HEK293 (cell line): ENCODE results near the gene MATCAP1.

ENCODE experiments used
- CTCF ChIA-PET: fragments of 350-600 bp; formaldehyde crosslinking; extraction: SDS; loops from one replicate; lab custom pipeline; 2021; ENCODE audit warnings: antibody characterized with exemption; lab: Yijun Ruan, JAX
- POLR2A ChIA-PET: fragments of 300-600 bp; formaldehyde crosslinking; extraction: SDS; loops from one replicate; lab custom pipeline; 2020; ENCODE audit warnings: antibody characterized with exemption, inconsistent platforms; lab: Yijun Ruan, JAX
- H3K27ac ChIP-seq: fragments of 200-500 bp; sonication (Bioruptor generic); 2 replicates; pipeline ENCODE4 v1.5.1; 2014; ENCODE audit warnings: low read depth, low read length, control low read depth, inconsistent platforms; ENCODE audit errors: extremely low read depth
- H3K36me3 ChIP-seq, 2 experiments: fragments of 200-500 bp in 1 of 2; sonication (Bioruptor generic) in 1 of 2; 1 replicate in 1 of 2; 2 replicates in 1 of 2; pipeline ENCODE4 v1.5.1; 2014 to 2017; ENCODE audit warnings: inconsistent platforms in 2 of 2, low read length in 2 of 2; ENCODE audit not compliant: control insufficient read depth in 2 of 2, insufficient read depth in 1 of 2
- H3K4me1 ChIP-seq: fragments of 200-500 bp; sonication (Bioruptor generic); 2 replicates; pipeline ENCODE4 v1.5.1; 2014; ENCODE audit warnings: mild to moderate bottlenecking, low read length, inconsistent platforms; ENCODE audit not compliant: control insufficient read depth, insufficient read depth
- H3K4me3 ChIP-seq: 2 replicates; pipeline ENCODE4 v1.5.1; 2011; ENCODE audit warnings: low read depth, mild to moderate bottlenecking, control low read depth, low read length, moderate library complexity
- H3K9me3 ChIP-seq: fragments of 200-500 bp; sonication (Bioruptor generic); 2 replicates; pipeline ENCODE4 v1.5.1; 2014; ENCODE audit warnings: low read depth, low read length, inconsistent platforms; ENCODE audit not compliant: control insufficient read depth, insufficient read depth
- IKZF3 ChIP-seq: fragments of 450-650 bp; IDR thresholded peaks from 2 replicates; pipeline ENCODE4 v1.5.0; 2018; ENCODE audit warnings: missing biosample characterization, mild to moderate bottlenecking, missing genetic modification characterization, moderate library complexity
- KLF16 ChIP-seq: fragments of 450-650 bp; formaldehyde crosslinking; IDR thresholded peaks from 2 replicates; pipeline ENCODE4 v1.5.1; 2017; ENCODE audit warnings: missing biosample characterization, missing genetic modification characterization
- ZBTB17 ChIP-seq: fragments of 450-650 bp; formaldehyde crosslinking; IDR thresholded peaks from 2 replicates; pipeline ENCODE4 v1.5.1; 2016; ENCODE audit warnings: missing biosample characterization, missing genetic modification characterization
- ZBTB49 ChIP-seq: fragments of 450-650 bp; formaldehyde crosslinking; IDR thresholded peaks from 2 replicates; pipeline ENCODE4 v1.5.1; 2016; ENCODE audit warnings: missing biosample characterization, missing genetic modification characterization, low read depth
- ZBTB7A ChIP-seq: fragments of 450-650 bp; formaldehyde crosslinking; IDR thresholded peaks from 2 replicates; pipeline ENCODE4 v1.5.1; 2016; ENCODE audit warnings: low read depth, missing biosample characterization, missing genetic modification characterization
- ZNF354C ChIP-seq: fragments of 450-650 bp; formaldehyde crosslinking; IDR thresholded peaks from 2 replicates; pipeline ENCODE4 v1.5.1; 2016; ENCODE audit warnings: missing biosample characterization, missing genetic modification characterization, low read depth, borderline replicate concordance
- ZNF398 ChIP-seq: fragments of 450-650 bp; formaldehyde crosslinking; IDR thresholded peaks from 2 replicates; pipeline ENCODE4 v1.5.1; 2017; ENCODE audit warnings: missing biosample characterization, missing genetic modification characterization
- ZNF449 ChIP-seq: fragments of 450-650 bp; formaldehyde crosslinking; IDR thresholded peaks from 2 replicates; pipeline ENCODE4 v1.5.1; 2017; ENCODE audit warnings: missing biosample characterization, mild to moderate bottlenecking, missing genetic modification characterization, moderate library complexity
- ZNF48 ChIP-seq: fragments of 450-650 bp; formaldehyde crosslinking; IDR thresholded peaks from 2 replicates; pipeline ENCODE4 v1.5.1; 2016; ENCODE audit warnings: missing biosample characterization, missing genetic modification characterization
- ZNF639 ChIP-seq: fragments of 450-650 bp; formaldehyde crosslinking; IDR thresholded peaks from 2 replicates; pipeline ENCODE4 v1.5.1; 2016; ENCODE audit warnings: missing biosample characterization, missing genetic modification characterization
- ZNF704 ChIP-seq: fragments of 450-650 bp; formaldehyde crosslinking; IDR thresholded peaks from 2 replicates; pipeline ENCODE4 v1.5.1; 2016; ENCODE audit warnings: missing biosample characterization, missing genetic modification characterization
- ZNF791 ChIP-seq: fragments of 450-650 bp; formaldehyde crosslinking; IDR thresholded peaks from 2 replicates; pipeline ENCODE4 v1.5.1; 2016; ENCODE audit warnings: missing biosample characterization, missing genetic modification characterization
- ZNF843 ChIP-seq: fragments of 450-650 bp; formaldehyde crosslinking; IDR thresholded peaks from 2 replicates; pipeline ENCODE4 v1.5.1; 2016; ENCODE audit warnings: missing biosample characterization, missing genetic modification characterization
- TF ChIP-seq, protein P1 (sequence below): fragments of 450-650 bp; formaldehyde crosslinking; IDR thresholded peaks from 2 replicates; pipeline ENCODE4 v1.5.1; 2016; ENCODE audit warnings: missing biosample characterization, missing genetic modification characterization

MATCAP1 gene

GRCh38 chr16:67191995-67192681 lies 8.4 kb upstream of the MATCAP1 start, which contains the start of gene E2F4 (continued):
- TF ChIP-seq IKZF3 (tag by site-specific recombination) (no peak), ZNF449 (tag by site-specific recombination) (no peak)

DNA sequence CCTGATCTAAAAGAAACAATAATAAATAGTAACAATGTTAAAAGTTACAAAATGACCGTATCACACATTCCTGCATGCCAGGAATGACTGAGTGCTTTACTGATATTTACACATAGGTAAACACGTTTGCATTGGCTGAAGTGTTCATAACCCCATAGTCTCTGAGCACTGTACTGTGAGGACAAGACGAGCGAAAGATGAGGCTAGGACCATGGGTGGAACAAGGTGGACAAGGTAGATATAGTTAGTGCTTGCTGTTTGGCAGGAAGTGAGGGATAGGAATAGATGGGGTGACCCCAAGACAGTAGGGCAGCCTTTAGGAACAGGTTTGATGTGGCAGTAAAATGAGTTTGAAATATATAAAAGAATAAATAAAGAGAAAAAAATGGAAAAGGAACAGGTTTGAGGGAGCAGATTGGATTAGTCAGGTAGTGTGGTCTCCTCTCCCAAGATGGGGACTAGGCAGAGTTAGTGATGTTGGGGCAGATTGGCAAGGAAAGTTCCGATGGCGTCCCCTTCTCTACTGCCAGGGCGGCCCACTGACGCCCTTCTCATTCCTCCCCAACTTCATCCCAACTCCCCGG lies 7.7 kb upstream of the MATCAP1 start:
- ChIA-PET POLR2A (interaction anchor here (1.4 to 1.7 kb wide), 2 partner anchors 16 to 172 kb away, joined by 4 to 5 read pairs; no protein-coding TSS in a partner anchor), CTCF (interaction anchor here (1.4 kb wide), 1 partner anchor 214 kb away, joined by 4 read pairs; no protein-coding TSS in a partner anchor)
- H3K4me3 ChIP-seq = peak overlapping the region; percentile 10

GRCh38 chr16:67190448-67191399 lies 7.0 kb upstream of the MATCAP1 start:
- Histone ChIP-seq H3K4me1 (peaks cover 7% of the 10 kb centered on the region), H3K36me3 (peaks cover 7 to 30% of the 10 kb centered on the region in 2 experiments; a peak in 2 of 3 replicates), H3K4me3 (no peak overlapping the region), H3K9me3 (no peaks in the 10 kb centered on the region), H3K27ac (no peak overlapping the region)
- ChIA-PET POLR2A (interaction anchor here (0.6 kb wide), 1 partner anchor 56 kb away, joined by 4 read pairs; no protein-coding TSS in a partner anchor), CTCF (interaction anchor here (0.7 to 1.2 kb wide), 2 partner anchors 35 to 175 kb away, joined by 5 to 6 read pairs; no protein-coding TSS in a partner anchor)
- TF ChIP-seq ZNF704 (tag by site-specific recombination) (no peak), ZBTB49 (tag by site-specific recombination) (no peak), ZNF398 (0 out of 2 replicates have a peak, but pooled peaks have one; percentile 22), KLF16 (no peak), ZBTB17 (tag by site-specific recombination) (peak; percentile 61)

More for the DNA sequence above, 7.7 kb upstream of the MATCAP1 start:
- TF ChIP-seq ZNF843 (no peak), ZNF791 (tag by site-specific recombination) (no peak), ZBTB17 (tag by site-specific recombination) (no peak), ZNF48 (no peak), ZNF639 (tag by site-specific recombination) (no peak), ZBTB7A (no peak), ZNF354C (0 out of 2 replicates have a peak, but pooled peaks have one; percentile 10)
- TF ChIP-seq, protein P1, sequence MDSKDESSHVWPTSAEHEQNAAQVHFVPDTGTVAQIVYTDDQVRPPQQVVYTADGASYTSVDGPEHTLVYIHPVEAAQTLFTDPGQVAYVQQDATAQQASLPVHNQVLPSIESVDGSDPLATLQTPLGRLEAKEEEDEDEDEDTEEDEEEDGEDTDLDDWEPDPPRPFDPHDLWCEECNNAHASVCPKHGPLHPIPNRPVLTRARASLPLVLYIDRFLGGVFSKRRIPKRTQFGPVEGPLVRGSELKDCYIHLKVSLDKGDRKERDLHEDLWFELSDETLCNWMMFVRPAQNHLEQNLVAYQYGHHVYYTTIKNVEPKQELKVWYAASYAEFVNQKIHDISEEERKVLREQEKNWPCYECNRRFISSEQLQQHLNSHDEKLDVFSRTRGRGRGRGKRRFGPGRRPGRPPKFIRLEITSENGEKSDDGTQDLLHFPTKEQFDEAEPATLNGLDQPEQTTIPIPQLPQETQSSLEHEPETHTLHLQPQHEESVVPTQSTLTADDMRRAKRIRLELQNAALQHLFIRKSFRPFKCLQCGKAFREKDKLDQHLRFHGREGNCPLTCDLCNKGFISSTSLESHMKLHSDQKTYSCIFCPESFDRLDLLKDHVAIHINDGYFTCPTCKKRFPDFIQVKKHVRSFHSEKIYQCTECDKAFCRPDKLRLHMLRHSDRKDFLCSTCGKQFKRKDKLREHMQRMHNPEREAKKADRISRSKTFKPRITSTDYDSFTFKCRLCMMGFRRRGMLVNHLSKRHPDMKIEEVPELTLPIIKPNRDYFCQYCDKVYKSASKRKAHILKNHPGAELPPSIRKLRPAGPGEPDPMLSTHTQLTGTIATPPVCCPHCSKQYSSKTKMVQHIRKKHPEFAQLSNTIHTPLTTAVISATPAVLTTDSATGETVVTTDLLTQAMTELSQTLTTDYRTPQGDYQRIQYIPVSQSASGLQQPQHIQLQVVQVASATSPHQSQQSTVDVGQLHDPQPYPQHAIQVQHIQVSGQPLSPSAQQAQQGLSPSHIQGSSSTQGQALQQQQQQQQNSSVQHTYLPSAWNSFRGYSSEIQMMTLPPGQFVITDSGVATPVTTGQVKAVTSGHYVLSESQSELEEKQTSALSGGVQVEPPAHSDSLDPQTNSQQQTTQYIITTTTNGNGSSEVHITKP (tag by site-specific recombination) = peak; percentile 38; the same call in 1 of the 2 replicates
- TF ChIP-seq, all 188 proteins: peak for 2
- Histone ChIP-seq H3K4me1 (peaks cover 7% of the 10 kb centered on the region), H3K27ac (no peak overlapping the region), H3K9me3 (no peaks in the 10 kb centered on the region), H3K36me3 (peaks cover 7 to 37% of the 10 kb centered on the region in 2 experiments; a peak in 2 of 3 replicates)
